HEK293T (cell line): ENCODE results near the gene ADAMTS5.

Experiments used
- CTCF ChIA-PET: fragments of 350-600 bp; formaldehyde crosslinking; extraction: SDS; loops from one replicate; lab custom pipeline; 2021; ENCODE audit warnings: antibody characterized with exemption, inconsistent platforms; lab: Yijun Ruan, JAX
- POLR2A ChIA-PET: fragments of 350-600 bp; formaldehyde crosslinking; extraction: SDS; loops from one replicate; lab custom pipeline; 2020; ENCODE audit warnings: antibody characterized with exemption, inconsistent platforms; lab: Yijun Ruan, JAX
- DNase-seq: peaks from one replicate; pipeline ENCODE4 v3.0.0; 2012; ENCODE audit warnings: mixed read lengths; ENCODE audit errors: extremely low spot score
- ARNT ChIP-seq: fragments of 450-650 bp; IDR thresholded peaks from 2 replicates; pipeline ENCODE4 v1.6.1; 2017; ENCODE audit warnings: mild to moderate bottlenecking
- BHLHE40 ChIP-seq: fragments of 450-650 bp; IDR thresholded peaks from 2 replicates; pipeline ENCODE4 v1.6.1; 2016; ENCODE audit warnings: mild to moderate bottlenecking, moderate library complexity, borderline replicate concordance
- CTBP1 ChIP-seq: fragments of 450-650 bp; IDR thresholded peaks from 2 replicates; pipeline ENCODE4 v1.6.1; 2016; ENCODE audit warnings: borderline replicate concordance
- ELF4 ChIP-seq: fragments of 450-650 bp; IDR thresholded peaks from 2 replicates; pipeline ENCODE4 v1.6.1; 2017; ENCODE audit warnings: antibody characterized with exemption
- FOXA1 ChIP-seq: fragments of 450-650 bp; IDR thresholded peaks from 2 replicates; pipeline ENCODE4 v1.6.1; 2016; ENCODE audit warnings: mild to moderate bottlenecking
- FOXK2 ChIP-seq: fragments of 450-650 bp; IDR thresholded peaks from 2 replicates; pipeline ENCODE4 v1.6.1; 2016; ENCODE audit warnings: mild to moderate bottlenecking
- FOXM1 ChIP-seq: fragments of 450-650 bp; IDR thresholded peaks from 2 replicates; pipeline ENCODE4 v1.6.1; 2017; ENCODE audit warnings: mild to moderate bottlenecking, borderline replicate concordance
- HDGF ChIP-seq: fragments of 450-650 bp; IDR thresholded peaks from 2 replicates; pipeline ENCODE4 v1.6.1; 2017; ENCODE audit warnings: antibody characterized with exemption, borderline replicate concordance
- L3MBTL2 ChIP-seq: fragments of 450-650 bp; conservative IDR thresholded peaks from 2 replicates; pipeline ENCODE4 v1.6.1; 2016; ENCODE audit warnings: mild to moderate bottlenecking
- LEF1 ChIP-seq: fragments of 450-650 bp; IDR thresholded peaks from 2 replicates; pipeline ENCODE4 v1.6.1; 2017; ENCODE audit warnings: mild to moderate bottlenecking, borderline replicate concordance
- NFRKB ChIP-seq: fragments of 450-650 bp; IDR thresholded peaks from 2 replicates; pipeline ENCODE4 v1.6.1; 2016; ENCODE audit warnings: mild to moderate bottlenecking, moderate library complexity
- PKNOX1 ChIP-seq: fragments of 450-650 bp; IDR thresholded peaks from 2 replicates; pipeline ENCODE4 v1.6.1; 2016
- SP1 ChIP-seq: fragments of 450-650 bp; IDR thresholded peaks from 2 replicates; pipeline ENCODE4 v1.6.1; 2017
- SUZ12 ChIP-seq: fragments of 450-650 bp; IDR thresholded peaks from 2 replicates; pipeline ENCODE4 v1.6.1; 2016; ENCODE audit warnings: mild to moderate bottlenecking
- TARDBP ChIP-seq: fragments of 450-650 bp; IDR thresholded peaks from 2 replicates; pipeline ENCODE4 v1.6.1; 2016
- ZNF384 ChIP-seq: fragments of 450-650 bp; IDR thresholded peaks from 2 replicates; pipeline ENCODE4 v1.6.1; 2016

ADAMTS5 gene

GRCh38 chr21:26888256-26888655 is 78.6 kb downstream of the ADAMTS5 start:
- DNase-seq, result no peak
- POLR2A ChIA-PET, result no interaction called here
- no peak for TF ChIP-seq NFRKB
- no peak for TF ChIP-seq ZNF384
- TF ChIP-seq TARDBP, result no peak
- TF ChIP-seq SUZ12, result no peak
- no peak for TF ChIP-seq LEF1
- TF ChIP-seq FOXA1, result no peak
- no peak for TF ChIP-seq ARNT
- TF ChIP-seq SP1, result no peak
- no peak for TF ChIP-seq BHLHE40
- no peak for TF ChIP-seq L3MBTL2
- TF ChIP-seq FOXM1, result no peak
- CTCF ChIA-PET, result no interaction called here

GRCh38 chr21:26887251-26887650 is 79.6 kb downstream of the ADAMTS5 start:
- CTCF ChIA-PET, result no interaction called here
- no peak for TF ChIP-seq LEF1
- no peak for TF ChIP-seq L3MBTL2
- no peak for TF ChIP-seq ELF4
- no peak for TF ChIP-seq FOXM1
- no peak for TF ChIP-seq BHLHE40
- TF ChIP-seq ZNF384, result no peak
- TF ChIP-seq TARDBP, result no peak
- TF ChIP-seq SUZ12, result no peak
- no peak for TF ChIP-seq NFRKB
- TF ChIP-seq ARNT, result no peak
- POLR2A ChIA-PET, result no interaction called here
- DNase-seq, result no peak

GRCh38 chr21:26884436-26884835 is 82.5 kb downstream of the ADAMTS5 start:
- POLR2A ChIA-PET, result no interaction called here
- CTCF ChIA-PET, result interaction anchor here (0.5 to 1.1 kb wide), 2 partner anchors 681 to 1861 kb away, joined by 3 to 8 read pairs; no protein-coding TSS in a partner anchor
- TF ChIP-seq FOXA1, result no peak
- TF ChIP-seq PKNOX1, result no peak
- TF ChIP-seq LEF1, result no peak
- TF ChIP-seq ZNF384, result no peak
- no peak for TF ChIP-seq SUZ12
- TF ChIP-seq CTBP1, result no peak
- no peak for TF ChIP-seq HDGF
- TF ChIP-seq FOXK2, result no peak
- no peak for TF ChIP-seq TARDBP
- TF ChIP-seq BHLHE40, result no peak
- no peak for DNase-seq

- DNase-seq, result no peak
- ChIA-PET CTCF (interaction anchor here (0.5 kb wide), 1 partner anchor 682 kb away, joined by 3 read pairs; no protein-coding TSS in a partner anchor), POLR2A (no interaction called here)
- TF ChIP-seq BHLHE40, result no peak
- TF ChIP-seq ARNT, result no peak
- TF ChIP-seq FOXA1, result no peak
- TF ChIP-seq HDGF, result no peak
- no peak for TF ChIP-seq NFRKB
- no peak for TF ChIP-seq LEF1
- TF ChIP-seq FOXM1, result no peak
- no peak for TF ChIP-seq CTBP1
- no peak for TF ChIP-seq SUZ12
- TF ChIP-seq ELF4, result no peak
- no peak for TF ChIP-seq L3MBTL2
- TF ChIP-seq ZNF384, result no peak
- TF ChIP-seq PKNOX1, result no peak
- no peak for TF ChIP-seq TARDBP
- TF ChIP-seq SP1, result no peak
- no peak for TF ChIP-seq FOXK2
Observed at GRCh38 chr21:26883768-26884167, 83.1 kb downstream of the ADAMTS5 start.

- POLR2A ChIA-PET, result no interaction called here
- DNase-seq, result no peak
- no peak for TF ChIP-seq TARDBP
- no peak for TF ChIP-seq FOXK2
- no peak for TF ChIP-seq BHLHE40
- no peak for TF ChIP-seq HDGF
- no peak for TF ChIP-seq NFRKB
- TF ChIP-seq FOXA1, result no peak
- TF ChIP-seq ZNF384, result no peak
- no peak for TF ChIP-seq CTBP1
- TF ChIP-seq SP1, result no peak
- TF ChIP-seq SUZ12, result no peak
- TF ChIP-seq LEF1, result no peak
- TF ChIP-seq ELF4, result no peak
- no peak for TF ChIP-seq FOXM1
- no peak for TF ChIP-seq L3MBTL2
- no peak for TF ChIP-seq PKNOX1
- TF ChIP-seq ARNT, result no peak
- CTCF ChIA-PET, result interaction anchor here (0.8 to 2.0 kb wide), 2 partner anchors 80 to 370 kb away, joined by 3 to 6 read pairs; no protein-coding TSS in a partner anchor
Observed at GRCh38 chr21:26881504-26882228, 85.2 kb downstream of the ADAMTS5 start.

GRCh38 chr21:26877018-26877417 is 89.9 kb downstream of the ADAMTS5 start:
- ChIA-PET POLR2A (no interaction called here), CTCF (no interaction called here)
- no peak for DNase-seq
- TF ChIP-seq NFRKB (no peak), L3MBTL2 (no peak), BHLHE40 (no peak), CTBP1 (no peak), SUZ12 (no peak)
